ENCODE results near the gene DDX10.

DNA sequence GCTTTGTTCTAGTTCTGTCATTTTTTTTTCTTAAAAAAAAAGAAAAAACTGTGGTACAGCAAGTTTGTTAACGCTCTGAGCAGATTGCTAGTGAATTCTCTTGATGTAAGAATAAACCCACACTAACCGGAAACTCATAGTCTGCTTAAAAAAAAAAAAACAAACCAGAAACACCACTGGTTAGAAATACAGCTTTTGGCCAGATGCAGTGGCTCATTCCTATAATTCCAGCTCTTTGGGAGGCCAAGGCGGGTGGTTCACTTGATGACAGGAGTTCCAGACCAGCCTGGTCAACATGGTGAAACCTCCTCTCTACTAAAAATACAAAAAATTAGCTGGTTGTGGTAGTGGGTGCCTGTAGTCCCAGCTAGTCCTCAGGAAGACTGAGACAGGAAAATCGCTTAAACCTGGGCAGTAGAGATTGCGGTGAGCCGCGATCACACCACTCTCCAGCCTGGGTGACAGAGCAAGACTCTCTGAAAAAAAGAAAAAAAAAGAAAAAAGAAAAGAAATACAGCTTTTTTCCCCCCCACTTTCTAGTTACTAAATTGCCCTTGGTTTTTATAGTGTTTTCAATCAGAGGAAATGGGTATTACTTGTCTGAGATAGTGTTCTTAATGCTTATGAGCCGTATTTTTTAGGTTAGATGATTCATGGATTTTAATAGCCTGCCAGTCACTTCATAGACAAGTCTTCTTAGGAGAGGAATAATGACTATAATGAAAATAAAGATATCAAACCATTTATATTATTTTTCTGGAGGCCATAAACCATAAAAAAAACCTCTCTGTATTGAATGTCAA lies 222.8 kb downstream of the DDX10 start:
- TF ChIP-seq, protein P1, sequence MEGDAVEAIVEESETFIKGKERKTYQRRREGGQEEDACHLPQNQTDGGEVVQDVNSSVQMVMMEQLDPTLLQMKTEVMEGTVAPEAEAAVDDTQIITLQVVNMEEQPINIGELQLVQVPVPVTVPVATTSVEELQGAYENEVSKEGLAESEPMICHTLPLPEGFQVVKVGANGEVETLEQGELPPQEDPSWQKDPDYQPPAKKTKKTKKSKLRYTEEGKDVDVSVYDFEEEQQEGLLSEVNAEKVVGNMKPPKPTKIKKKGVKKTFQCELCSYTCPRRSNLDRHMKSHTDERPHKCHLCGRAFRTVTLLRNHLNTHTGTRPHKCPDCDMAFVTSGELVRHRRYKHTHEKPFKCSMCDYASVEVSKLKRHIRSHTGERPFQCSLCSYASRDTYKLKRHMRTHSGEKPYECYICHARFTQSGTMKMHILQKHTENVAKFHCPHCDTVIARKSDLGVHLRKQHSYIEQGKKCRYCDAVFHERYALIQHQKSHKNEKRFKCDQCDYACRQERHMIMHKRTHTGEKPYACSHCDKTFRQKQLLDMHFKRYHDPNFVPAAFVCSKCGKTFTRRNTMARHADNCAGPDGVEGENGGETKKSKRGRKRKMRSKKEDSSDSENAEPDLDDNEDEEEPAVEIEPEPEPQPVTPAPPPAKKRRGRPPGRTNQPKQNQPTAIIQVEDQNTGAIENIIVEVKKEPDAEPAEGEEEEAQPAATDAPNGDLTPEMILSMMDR (IDR thresholded peaks at IDR 0.05): no peak
- TF ChIP-seq POLR2A (IDR thresholded peaks at IDR 0.05): no peak

Measured in esophagus squamous epithelium (tissue), 4 donors.